ENCODE data around the gene OSM. TPM values are rescaled to one million over a fixed set of nuclear protein-coding genes. Genes with fewer than 3 reads are reported as not detected.

Gene OSM
- total and polyA plus RNA-seq, 7 donors: 0.60 to 12.8 (median 1.5) TPM

DNA sequence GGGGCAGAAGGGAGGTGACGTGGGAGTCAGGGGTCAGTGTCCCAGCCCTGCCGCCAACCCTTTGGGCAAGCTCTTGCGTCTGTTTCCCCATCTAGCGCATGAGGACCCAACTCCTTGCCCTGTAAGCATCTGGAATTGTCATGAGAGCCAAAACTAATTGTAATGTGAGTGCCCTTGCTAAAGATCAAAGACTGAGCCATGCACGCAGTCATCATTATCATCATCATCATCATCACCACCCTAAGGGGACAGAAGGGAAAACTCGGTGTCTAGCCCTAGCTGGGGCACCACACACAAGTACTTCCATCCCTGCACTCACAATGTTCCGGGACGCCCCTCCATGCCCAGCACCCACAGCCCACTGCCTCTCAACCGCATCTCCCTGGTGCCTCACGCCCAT is 22.6 kb downstream of the OSM start:
- WGBS, 2 donors: 92 to 94% methylated on average over 10 of the region's 10 CpGs
- H3K4me1 ChIP-seq: peaks cover 0 to 15% (median 15%) of the 10 kb centered on the region in 4 donors
- intact Hi-C loops (cut with DNase I): no loop called here
- H3K4me3 ChIP-seq: no peak overlapping the region
- no peak for DNase-seq
- no peaks in the 10 kb centered on the region for H3K9me3 ChIP-seq
- peaks cover 5 to 46% (median 24%) of the 10 kb centered on the region in 3 donors for H3K27me3 ChIP-seq
- no peak overlapping the region for H3K27ac ChIP-seq
- no peak for TF ChIP-seq POLR2AphosphoS5 (IDR thresholded peaks at IDR 0.05)
- no peak for TF ChIP-seq EP300 (IDR thresholded peaks at IDR 0.05)
- no peak for TF ChIP-seq POLR2A (IDR thresholded peaks at IDR 0.05)
- TF ChIP-seq, protein P1, sequence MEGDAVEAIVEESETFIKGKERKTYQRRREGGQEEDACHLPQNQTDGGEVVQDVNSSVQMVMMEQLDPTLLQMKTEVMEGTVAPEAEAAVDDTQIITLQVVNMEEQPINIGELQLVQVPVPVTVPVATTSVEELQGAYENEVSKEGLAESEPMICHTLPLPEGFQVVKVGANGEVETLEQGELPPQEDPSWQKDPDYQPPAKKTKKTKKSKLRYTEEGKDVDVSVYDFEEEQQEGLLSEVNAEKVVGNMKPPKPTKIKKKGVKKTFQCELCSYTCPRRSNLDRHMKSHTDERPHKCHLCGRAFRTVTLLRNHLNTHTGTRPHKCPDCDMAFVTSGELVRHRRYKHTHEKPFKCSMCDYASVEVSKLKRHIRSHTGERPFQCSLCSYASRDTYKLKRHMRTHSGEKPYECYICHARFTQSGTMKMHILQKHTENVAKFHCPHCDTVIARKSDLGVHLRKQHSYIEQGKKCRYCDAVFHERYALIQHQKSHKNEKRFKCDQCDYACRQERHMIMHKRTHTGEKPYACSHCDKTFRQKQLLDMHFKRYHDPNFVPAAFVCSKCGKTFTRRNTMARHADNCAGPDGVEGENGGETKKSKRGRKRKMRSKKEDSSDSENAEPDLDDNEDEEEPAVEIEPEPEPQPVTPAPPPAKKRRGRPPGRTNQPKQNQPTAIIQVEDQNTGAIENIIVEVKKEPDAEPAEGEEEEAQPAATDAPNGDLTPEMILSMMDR (IDR thresholded peaks at IDR 0.05): no peak
- H3K36me3 ChIP-seq: no peaks in the 10 kb centered on the region

DNA sequence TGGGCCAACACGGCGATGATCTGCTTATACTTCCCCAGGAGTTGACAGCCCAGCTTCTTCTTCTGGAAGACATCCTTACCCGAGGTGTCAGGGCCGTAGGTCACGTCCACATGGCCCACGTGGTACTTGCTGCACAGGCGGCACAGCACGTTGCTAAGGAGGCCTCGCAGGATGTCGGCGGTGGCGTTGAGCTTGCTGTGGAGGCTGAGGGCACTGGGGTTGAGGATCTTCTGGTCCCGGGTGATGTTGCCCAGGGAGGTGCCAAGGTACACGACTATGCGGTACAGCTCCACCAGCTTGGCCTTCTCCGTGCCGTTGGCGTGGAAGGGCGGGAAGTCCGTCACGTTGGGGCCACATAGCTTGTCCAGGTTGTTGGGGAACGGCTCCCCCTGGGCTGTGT is 23.0 kb downstream of the OSM start:
- TF ChIP-seq EP300 (IDR thresholded peaks at IDR 0.05): no peak
- TF ChIP-seq POLR2AphosphoS5 (IDR thresholded peaks at IDR 0.05): no peak
- TF ChIP-seq POLR2A (IDR thresholded peaks at IDR 0.05): no peak
- TF ChIP-seq, protein P1 (IDR thresholded peaks at IDR 0.05): no peak
- H3K4me1 ChIP-seq: peaks cover 0 to 15% (median 15%) of the 10 kb centered on the region in 4 donors
- H3K4me3 ChIP-seq: no peak overlapping the region
- H3K36me3 ChIP-seq: no peaks in the 10 kb centered on the region
- H3K9me3 ChIP-seq: no peaks in the 10 kb centered on the region
- no peak overlapping the region for H3K27ac ChIP-seq
- peaks cover 5 to 43% (median 24%) of the 10 kb centered on the region in 3 donors for H3K27me3 ChIP-seq
- DNase-seq: no peak
- 91 to 94% methylated on average over 22 of the region's 22 CpGs for WGBS, 2 donors
- intact Hi-C loops (cut with DNase I): no loop called here

DNA sequence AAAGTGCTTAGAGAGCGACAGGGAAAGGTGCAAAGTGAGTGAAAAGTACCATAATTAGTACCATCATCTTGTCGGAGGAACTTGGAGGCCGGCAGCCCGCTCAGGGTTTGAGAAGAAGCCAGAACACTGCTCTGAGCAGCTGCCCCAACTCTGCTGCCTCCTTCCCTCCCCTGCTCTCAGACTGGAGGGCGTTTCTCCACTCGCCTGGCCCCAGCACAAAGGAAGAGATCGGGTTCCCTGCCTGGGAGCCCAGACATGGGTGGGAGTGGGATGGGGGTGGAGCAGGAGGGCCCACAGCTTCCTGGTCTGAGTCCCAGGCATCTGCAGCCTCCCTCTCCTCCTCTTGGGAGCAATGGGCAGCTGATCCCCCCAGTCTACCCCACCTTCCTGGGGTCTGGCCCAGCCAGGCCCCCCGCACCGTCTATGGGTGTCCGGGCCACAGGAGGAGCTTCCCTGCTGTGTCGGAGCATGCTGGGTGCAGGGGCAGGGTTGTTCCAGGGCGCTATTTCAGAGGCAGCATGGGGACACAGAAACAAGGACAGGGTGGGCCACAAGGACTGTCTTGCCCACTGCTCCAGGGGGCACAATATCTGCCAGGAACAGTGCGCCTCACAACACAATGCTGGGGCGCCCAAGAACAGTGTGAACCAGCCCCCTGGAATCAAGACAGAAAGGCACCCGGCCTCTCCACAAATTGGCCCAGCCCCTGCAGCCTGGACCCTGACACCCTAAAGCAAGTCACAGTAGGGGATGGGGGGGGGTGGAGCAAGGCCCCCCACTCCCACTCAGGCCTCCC is 24.9 kb downstream of the OSM start:
- H3K4me3 ChIP-seq: no peak overlapping the region
- no peaks in the 10 kb centered on the region for H3K9me3 ChIP-seq
- H3K4me1 ChIP-seq: peaks cover 0 to 13% (median 13%) of the 10 kb centered on the region in 4 donors
- no peaks in the 10 kb centered on the region for H3K36me3 ChIP-seq
- intact Hi-C loops (cut with DNase I): no loop called here
- no peak for DNase-seq
- no peak overlapping the region for H3K27ac ChIP-seq
- 81 to 88% methylated on average over 15 of the region's 15 CpGs for WGBS, 2 donors
- TF ChIP-seq POLR2A (IDR thresholded peaks at IDR 0.05): no peak
- TF ChIP-seq, protein P1 (IDR thresholded peaks at IDR 0.05): no peak
- no peak for TF ChIP-seq POLR2AphosphoS5 (IDR thresholded peaks at IDR 0.05)
- TF ChIP-seq EP300 (IDR thresholded peaks at IDR 0.05): no peak
- peaks cover 5 to 28% (median 20%) of the 10 kb centered on the region in 3 donors for H3K27me3 ChIP-seq

DNA sequence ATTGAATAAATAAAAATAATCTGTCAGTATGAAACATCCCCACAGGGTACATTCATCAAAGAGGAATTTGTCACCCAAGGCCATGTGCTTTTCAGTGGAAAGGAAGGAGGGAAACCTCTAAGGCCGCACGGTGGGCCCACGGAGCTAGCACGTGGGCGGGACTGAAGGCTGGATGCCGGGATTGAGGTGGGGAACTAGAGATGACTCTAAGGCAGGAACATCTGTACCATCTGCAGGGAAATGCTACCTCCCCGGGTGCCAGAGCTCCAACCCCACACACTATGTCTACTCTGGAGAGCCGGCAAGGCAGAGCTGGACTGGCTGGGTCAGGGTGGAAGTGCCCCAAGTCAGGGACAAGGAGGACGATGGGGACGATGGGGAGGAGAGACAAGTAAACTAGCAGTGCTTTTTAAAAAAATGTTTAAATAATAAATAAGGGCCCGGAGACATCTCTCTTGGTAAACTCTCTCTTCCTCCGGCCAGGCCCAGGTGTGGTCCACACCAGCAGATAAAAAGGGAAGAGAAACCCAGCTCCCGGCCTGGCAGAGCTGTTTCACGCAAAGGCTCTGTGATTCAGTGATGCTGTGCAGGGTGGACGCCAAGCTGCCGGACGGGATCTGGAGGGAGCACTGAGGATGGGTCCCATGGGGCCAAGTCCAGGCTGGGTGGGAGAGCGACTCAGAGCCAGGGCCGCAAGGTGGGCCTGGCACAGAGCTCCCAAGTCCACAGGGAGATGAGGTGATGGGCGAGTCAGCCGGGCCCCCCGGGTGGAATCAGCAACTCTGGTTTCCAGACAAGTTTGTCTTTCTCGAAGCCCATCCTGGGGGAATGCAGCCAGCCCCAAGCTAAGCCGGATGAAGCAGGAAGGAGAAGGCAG is 25.9 kb downstream of the OSM start:
- no peak overlapping the region for H3K4me3 ChIP-seq
- no peak for TF ChIP-seq EP300 (IDR thresholded peaks at IDR 0.05)
- TF ChIP-seq POLR2AphosphoS5 (IDR thresholded peaks at IDR 0.05): no peak
- TF ChIP-seq, protein P1 (IDR thresholded peaks at IDR 0.05): no peak
- no peak for TF ChIP-seq POLR2A (IDR thresholded peaks at IDR 0.05)
- H3K36me3 ChIP-seq: no peaks in the 10 kb centered on the region
- no peaks in the 10 kb centered on the region for H3K9me3 ChIP-seq
- peaks cover 0 to 7% (median 6%) of the 10 kb centered on the region in 4 donors for H3K4me1 ChIP-seq
- H3K27ac ChIP-seq: no peak overlapping the region
- intact Hi-C loops (cut with DNase I): no loop called here
- WGBS, 2 donors: 82 to 89% methylated on average over 24 of the region's 24 CpGs
- DNase-seq: no peak
- peaks cover 5 to 18% (median 11%) of the 10 kb centered on the region in 3 donors for H3K27me3 ChIP-seq

Measured in sigmoid colon (tissue), 7 donors.